ENCODE results near the gene FAM200C. TPM values are rescaled to one million over a fixed set of nuclear protein-coding genes. Genes with fewer than 3 reads are reported as not detected.

FAM200C gene
- total RNA-seq, 1 donor from 2014 or later, result 2.5 TPM

GRCh38 chr5:160434022-160434531 is 34.2 kb upstream of the FAM200C start:
- DNase-seq (ENCODE audit: extremely low spot score in 2 of 2), result no peak

GRCh38 chr5:160432787-160433186 is 32.9 kb upstream of the FAM200C start:
- Histone ChIP-seq H3K4me3 (no peak overlapping the region), H3K9me3 (no peaks in the 10 kb centered on the region), H3K27ac (no peak overlapping the region), H3K27me3 (no peaks in the 10 kb centered on the region), H3K4me1 (no peaks in the 10 kb centered on the region), H3K36me3 (no peaks in the 10 kb centered on the region)
- TF ChIP-seq CTCF (IDR thresholded peaks at IDR 0.05) (no peak), POLR2AphosphoS5 (IDR thresholded peaks at IDR 0.05; ENCODE audit: insufficient read depth in 1 of 2, low read depth in 1 of 2) (no peak), POLR2A (IDR thresholded peaks at IDR 0.05) (no peak)
- intact Hi-C loops (cut with DNase I), result no loop called here
- DNase-seq (ENCODE audit: extremely low spot score in 2 of 2), result no peak

More at GRCh38 chr5:160434022-160434531, 34.2 kb upstream of the FAM200C start:
- no peak for TF ChIP-seq POLR2AphosphoS5 (IDR thresholded peaks at IDR 0.05; ENCODE audit: insufficient read depth in 1 of 2, low read depth in 1 of 2)
- no peak for TF ChIP-seq POLR2A (IDR thresholded peaks at IDR 0.05)
- TF ChIP-seq CTCF (IDR thresholded peaks at IDR 0.05), result no peak
- H3K27me3 ChIP-seq, result no peaks in the 10 kb centered on the region
- intact Hi-C loops (cut with DNase I), result no loop called here
- no peaks in the 10 kb centered on the region for H3K36me3 ChIP-seq
- H3K4me1 ChIP-seq, result peaks cover 6% of the 10 kb centered on the region
- no peaks in the 10 kb centered on the region for H3K9me3 ChIP-seq
- no peak overlapping the region for H3K4me3 ChIP-seq
- H3K27ac ChIP-seq, result no peak overlapping the region

- Histone ChIP-seq H3K9me3 (no peaks in the 10 kb centered on the region), H3K27ac (no peak overlapping the region), H3K4me3 (no peak overlapping the region), H3K27me3 (no peaks in the 10 kb centered on the region), H3K36me3 (no peaks in the 10 kb centered on the region), H3K4me1 (no peaks in the 10 kb centered on the region)
- intact Hi-C loops (cut with DNase I), result no loop called here
- TF ChIP-seq CTCF (IDR thresholded peaks at IDR 0.05), result no peak
- DNase-seq (ENCODE audit: extremely low spot score in 2 of 2), result no peak
Observed at GRCh38 chr5:160432196-160432595, 32.3 kb upstream of the FAM200C start.

GRCh38 chr5:160427607-160428006 is 27.8 kb upstream of the FAM200C start:
- Histone ChIP-seq H3K36me3 (no peaks in the 10 kb centered on the region), H3K27ac (no peak overlapping the region), H3K27me3 (no peaks in the 10 kb centered on the region), H3K4me1 (no peaks in the 10 kb centered on the region), H3K9me3 (no peaks in the 10 kb centered on the region), H3K4me3 (no peak overlapping the region)
- TF ChIP-seq POLR2A (IDR thresholded peaks at IDR 0.05) (no peak), POLR2AphosphoS5 (IDR thresholded peaks at IDR 0.05; ENCODE audit: insufficient read depth in 1 of 2, low read depth in 1 of 2) (no peak), CTCF (IDR thresholded peaks at IDR 0.05) (no peak)
- intact Hi-C loops (cut with DNase I), result no loop called here
- DNase-seq (ENCODE audit: extremely low spot score in 2 of 2), result no peak

GRCh38 chr5:160423099-160423498 is 23.2 kb upstream of the FAM200C start:
- TF ChIP-seq POLR2AphosphoS5 (IDR thresholded peaks at IDR 0.05; ENCODE audit: insufficient read depth in 1 of 2, low read depth in 1 of 2) (peak in 1 of 2 donors; percentile 78), POLR2A (IDR thresholded peaks at IDR 0.05) (no peak), CTCF (IDR thresholded peaks at IDR 0.05) (no peak)
- DNase-seq (ENCODE audit: extremely low spot score in 2 of 2), result no peak
- Histone ChIP-seq H3K36me3 (no peaks in the 10 kb centered on the region), H3K4me1 (peaks cover 18% of the 10 kb centered on the region), H3K27me3 (no peaks in the 10 kb centered on the region), H3K27ac (no peak overlapping the region), H3K4me3 (no peak overlapping the region), H3K9me3 (no peaks in the 10 kb centered on the region)
- intact Hi-C loops (cut with DNase I), result no loop called here

Measured in vagina (tissue), 2 donors.